ENCODE results near the gene KCNJ6.

KCNJ6 gene

GRCh38 chr21:37811711-37812110, 104.5 kb downstream of the KCNJ6 start:
- no peak for DNase-seq

GRCh38 chr21:37808261-37808660, 108.0 kb downstream of the KCNJ6 start:
- DNase-seq: no peak

- DNase-seq: no peak
These were observed 111.0 kb downstream of the KCNJ6 start for GRCh38 chr21:37805266-37805665.

GRCh38 chr21:37804001-37804400, 112.3 kb downstream of the KCNJ6 start:
- no peak for DNase-seq

- DNase-seq: no peak
These were observed 113.1 kb downstream of the KCNJ6 start for GRCh38 chr21:37803101-37803651.

GRCh38 chr21:37800456-37801061, 115.7 kb downstream of the KCNJ6 start:
- DNase-seq: no peak

GRCh38 chr21:37800057-37800455, 116.2 kb downstream of the KCNJ6 start:
- DNase-seq: no peak

- no peak for DNase-seq
These were observed 116.8 kb downstream of the KCNJ6 start for GRCh38 chr21:37799211-37800056.

- DNase-seq: no peak
These were observed 118.9 kb downstream of the KCNJ6 start for GRCh38 chr21:37797403-37797802.

GRCh38 chr21:37796011-37796410, 120.2 kb downstream of the KCNJ6 start:
- no peak for DNase-seq

GRCh38 chr21:37793660-37794059, 122.6 kb downstream of the KCNJ6 start:
- DNase-seq: no peak

GRCh38 chr21:37792046-37792445, 124.2 kb downstream of the KCNJ6 start:
- no peak for DNase-seq

- no peak for DNase-seq
These were observed 125.4 kb downstream of the KCNJ6 start for GRCh38 chr21:37790905-37791304.

GRCh38 chr21:37788503-37788902, 127.8 kb downstream of the KCNJ6 start:
- no peak for DNase-seq

GRCh38 chr21:37787456-37787855, 128.8 kb downstream of the KCNJ6 start:
- no peak for DNase-seq

GRCh38 chr21:37784591-37785318, 131.5 kb downstream of the KCNJ6 start:
- DNase-seq: no peak

- DNase-seq: no peak
These were observed 133.2 kb downstream of the KCNJ6 start for GRCh38 chr21:37783016-37783415.

GRCh38 chr21:37780991-37781983, 135.0 kb downstream of the KCNJ6 start:
- no peak for DNase-seq

GRCh38 chr21:37771181-37771580, 145.1 kb downstream of the KCNJ6 start:
- no peak for DNase-seq

GRCh38 chr21:37770461-37770860, 145.8 kb downstream of the KCNJ6 start:
- no peak for DNase-seq

- DNase-seq: no peak
These were observed 146.6 kb downstream of the KCNJ6 start for GRCh38 chr21:37769656-37770055.

- no peak for DNase-seq
These were observed 148.3 kb downstream of the KCNJ6 start for GRCh38 chr21:37767984-37768383.
